Muscle of back (tissue), 11 donors: Measurements from ENCODE around the gene MEGF6. TPM values are rescaled to one million over a fixed set of nuclear protein-coding genes. Genes with fewer than 3 reads are reported as not detected.

ENCODE experiments used
- DNase-seq, 3 donors: peaks; one replicate each; pipeline versions ENCODE4 v3.0.0 to v3.0.0-alpha.2; 2013
- polyA plus RNA-seq, 10 donors: library from polyadenylated mRNA; unstranded; fragments of 120-200 nt; gene quantifications; one replicate each; pipeline ENCODE4 v1.2.1, GENCODE V29; 2013; ENCODE audit not compliant: insufficient read length in 10 of 10

MEGF6 gene
- polyA plus RNA-seq, 10 donors: 6.3 to 37.6 (median 9.5) TPM

GRCh38 chr1:3609016-3609768, 2.1 kb downstream of the MEGF6 start:
- DNase-seq: no peak

GRCh38 chr1:3608154-3608553, 3.2 kb downstream of the MEGF6 start:
- DNase-seq: no peak

- no peak for DNase-seq
Observed at GRCh38 chr1:3607703-3608065, 3.6 kb downstream of the MEGF6 start.

- DNase-seq: no peak
Observed at GRCh38 chr1:3606779-3607702, 4.3 kb downstream of the MEGF6 start.

- no peak for DNase-seq
Observed at GRCh38 chr1:3604997-3605823, 6.1 kb downstream of the MEGF6 start.

GRCh38 chr1:3604468-3604974, 6.8 kb downstream of the MEGF6 start:
- no peak for DNase-seq

GRCh38 chr1:3603571-3604467, 7.5 kb downstream of the MEGF6 start:
- no peak for DNase-seq

GRCh38 chr1:3603156-3603555, 8.2 kb downstream of the MEGF6 start:
- no peak for DNase-seq

- no peak for DNase-seq
Observed at GRCh38 chr1:3602375-3602774, 8.9 kb downstream of the MEGF6 start.

GRCh38 chr1:3601743-3602142, 9.6 kb downstream of the MEGF6 start:
- no peak for DNase-seq

GRCh38 chr1:3600354-3600753, 11.0 kb downstream of the MEGF6 start:
- DNase-seq: no peak

GRCh38 chr1:3599816-3600215, 11.5 kb downstream of the MEGF6 start:
- no peak for DNase-seq

- DNase-seq: no peak
Observed at GRCh38 chr1:3599286-3599811, 12.0 kb downstream of the MEGF6 start.

- DNase-seq: no peak
Observed at GRCh38 chr1:3598522-3599285, 12.6 kb downstream of the MEGF6 start.

GRCh38 chr1:3598051-3598491, 13.2 kb downstream of the MEGF6 start:
- DNase-seq: peak; percentile 33 to 89 (median 76)

- DNase-seq: no peak
Observed at GRCh38 chr1:3597599-3597964, 13.7 kb downstream of the MEGF6 start.

- no peak for DNase-seq
Observed at GRCh38 chr1:3596663-3597598, 14.4 kb downstream of the MEGF6 start.

GRCh38 chr1:3595949-3596348, 15.4 kb downstream of the MEGF6 start:
- no peak for DNase-seq
